ENCODE data around the gene TCP1.

The TCP1 gene

GRCh38 chr6:159806021-159806458 is 16.6 kb upstream of the TCP1 start:
- no peak overlapping the region for H3K9ac ChIP-seq (ENCODE audit: low read length)
- no peaks in the 10 kb centered on the region for H3K9me2 ChIP-seq (replicated peaks; ENCODE audit: insufficient read depth, low read length)
- H3K4me2 ChIP-seq (ENCODE audit: low read depth, low read length, poor library complexity, severe bottlenecking): no peak overlapping the region
- H3K27ac ChIP-seq (ENCODE audit: low read depth, low read length): no peak overlapping the region
- H2AFZ ChIP-seq (ENCODE audit: low read depth, low read length, severe bottlenecking): no peak overlapping the region
- TF ChIP-seq EZH2phosphoT487 (conservative IDR thresholded peaks at IDR 0.05; ENCODE audit: low read length) (no peak), CTCF (IDR thresholded peaks at IDR 0.05; ENCODE audit: insufficient read depth, low read length, poor library complexity, severe bottlenecking) (no peak)
- H3F3A ChIP-seq (ENCODE audit: insufficient read depth): no peaks in the 10 kb centered on the region
- H3K9me3 ChIP-seq (ENCODE audit: insufficient read depth, low read length): no peaks in the 10 kb centered on the region
- H3K79me2 ChIP-seq (ENCODE audit: insufficient read depth, low read length): no peaks in the 10 kb centered on the region
- no peaks in the 10 kb centered on the region for H3K36me3 ChIP-seq (ENCODE audit: low read length)
- no peaks in the 10 kb centered on the region for H4K20me1 ChIP-seq (ENCODE audit: low read depth, low read length)
- H3K27me3 ChIP-seq (ENCODE audit: low read length): no peaks in the 10 kb centered on the region
- H3K4me3 ChIP-seq (ENCODE audit: insufficient read depth, low read length, poor library complexity, severe bottlenecking): no peak overlapping the region

- Histone ChIP-seq H3K4me2 (ENCODE audit: low read depth, low read length, poor library complexity, severe bottlenecking) (no peak overlapping the region), H3K9me3 (ENCODE audit: insufficient read depth, low read length) (no peaks in the 10 kb centered on the region), H3K9me2 (replicated peaks; ENCODE audit: insufficient read depth, low read length) (no peaks in the 10 kb centered on the region), H3K27me3 (ENCODE audit: low read length) (no peaks in the 10 kb centered on the region), H3K4me3 (ENCODE audit: insufficient read depth, low read length, poor library complexity, severe bottlenecking) (no peak overlapping the region), H4K20me1 (ENCODE audit: low read depth, low read length) (no peaks in the 10 kb centered on the region), H3F3A (ENCODE audit: insufficient read depth) (no peaks in the 10 kb centered on the region), H3K36me3 (ENCODE audit: low read length) (no peaks in the 10 kb centered on the region), H3K27ac (ENCODE audit: low read depth, low read length) (no peak overlapping the region), H3K79me2 (ENCODE audit: insufficient read depth, low read length) (no peaks in the 10 kb centered on the region), H2AFZ (ENCODE audit: low read depth, low read length, severe bottlenecking) (no peak overlapping the region), H3K9ac (ENCODE audit: low read length) (no peak overlapping the region)
- TF ChIP-seq CTCF (IDR thresholded peaks at IDR 0.05; ENCODE audit: insufficient read depth, low read length, poor library complexity, severe bottlenecking): no peak
- TF ChIP-seq EZH2phosphoT487 (conservative IDR thresholded peaks at IDR 0.05; ENCODE audit: low read length): no peak
Observed at GRCh38 chr6:159805440-159806020, 16.1 kb upstream of the TCP1 start.

- H3K36me3 ChIP-seq (ENCODE audit: low read length): no peaks in the 10 kb centered on the region
- no peak overlapping the region for H3K27ac ChIP-seq (ENCODE audit: low read depth, low read length)
- no peaks in the 10 kb centered on the region for H3F3A ChIP-seq (ENCODE audit: insufficient read depth)
- no peaks in the 10 kb centered on the region for H3K79me2 ChIP-seq (ENCODE audit: insufficient read depth, low read length)
- H3K4me2 ChIP-seq (ENCODE audit: low read depth, low read length, poor library complexity, severe bottlenecking): no peak overlapping the region
- H3K9me3 ChIP-seq (ENCODE audit: insufficient read depth, low read length): no peaks in the 10 kb centered on the region
- no peaks in the 10 kb centered on the region for H3K9me2 ChIP-seq (replicated peaks; ENCODE audit: insufficient read depth, low read length)
- no peak overlapping the region for H3K9ac ChIP-seq (ENCODE audit: low read length)
- no peaks in the 10 kb centered on the region for H3K27me3 ChIP-seq (ENCODE audit: low read length)
- H3K4me3 ChIP-seq (ENCODE audit: insufficient read depth, low read length, poor library complexity, severe bottlenecking): no peak overlapping the region
- TF ChIP-seq CTCF (IDR thresholded peaks at IDR 0.05; ENCODE audit: insufficient read depth, low read length, poor library complexity, severe bottlenecking): no peak
- no peak for TF ChIP-seq EZH2phosphoT487 (conservative IDR thresholded peaks at IDR 0.05; ENCODE audit: low read length)
- no peaks in the 10 kb centered on the region for H4K20me1 ChIP-seq (ENCODE audit: low read depth, low read length)
- no peak overlapping the region for H2AFZ ChIP-seq (ENCODE audit: low read depth, low read length, severe bottlenecking)
Observed at GRCh38 chr6:159804504-159804903, 15.1 kb upstream of the TCP1 start.

All from SU-DHL-6 (cell line).